ENCODE results near the gene LRP1.

Gene LRP1

DNA sequence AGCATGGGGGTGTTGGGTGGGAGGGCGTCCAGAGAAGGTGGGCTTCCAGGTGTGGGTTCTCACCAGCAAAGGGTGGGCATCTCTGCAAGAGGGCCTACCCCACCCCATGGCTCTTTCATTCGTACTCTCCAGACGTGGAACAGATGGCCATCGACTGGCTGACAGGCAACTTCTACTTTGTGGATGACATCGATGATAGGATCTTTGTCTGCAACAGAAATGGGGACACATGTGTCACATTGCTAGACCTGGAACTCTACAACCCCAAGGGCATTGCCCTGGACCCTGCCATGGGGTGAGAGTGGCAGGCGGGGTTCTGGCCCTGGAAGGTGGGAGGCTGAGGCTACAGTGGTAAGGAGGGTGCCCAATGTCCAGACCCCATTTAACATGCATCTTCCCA is 25.8 kb downstream of the LRP1 start:
- DNase-seq: no peak

GRCh38 chr12:57154804-57155434 is 26.6 kb downstream of the LRP1 start:
- Histone ChIP-seq H3K36me3 (ENCODE audit: control insufficient read depth in 4 of 4, insufficient read depth in 4 of 4, low read length in 3 of 4) (no peaks in the 10 kb centered on the region), H3K27ac (ENCODE audit: insufficient read depth in 1 of 2, low read depth in 1 of 2, low read length in 2 of 2, poor library complexity in 1 of 2, severe bottlenecking in 2 of 2) (no peak overlapping the region), H3K4me3 (ENCODE audit: control insufficient read depth in 1 of 7, extremely low read depth in 1 of 7, insufficient read depth in 4 of 7, low read depth in 2 of 7, low read length in 6 of 7) (no peak overlapping the region), H3K9me3 (ENCODE audit: control extremely low read depth in 1 of 5, control insufficient read depth in 4 of 5, insufficient read depth in 2 of 5, low read depth in 1 of 5, low read length in 4 of 5) (no peaks in the 10 kb centered on the region), H3K27me3 (replicated peaks in 2 of 5; ENCODE audit: control insufficient read depth in 4 of 5, insufficient read depth in 5 of 5, low read length in 4 of 5) (no peaks in the 10 kb centered on the region), H3K4me1 (ENCODE audit: control extremely low read depth in 1 of 4, control insufficient read depth in 4 of 4, insufficient read depth in 4 of 4, low read length in 3 of 4) (peaks cover 2 to 52% (median 19%) of the 10 kb centered on the region in 4 experiments)
- 92% methylated on average over 4 of the region's 5 CpGs for WGBS (ENCODE audit: insufficient coverage)
- ChIA-PET POLR2A (no interaction called here), CTCF (interaction anchor here (1.0 to 1.1 kb wide), 2 partner anchors 18 to 27 kb away, joined by 4 to 5 read pairs; partner anchors contain the start of gene LRP1)
- no peak for DNase-seq

More for the DNA sequence above, 25.8 kb downstream of the LRP1 start:
- Histone ChIP-seq H3K4me3 (ENCODE audit: control insufficient read depth in 1 of 7, extremely low read depth in 1 of 7, insufficient read depth in 4 of 7, low read depth in 2 of 7, low read length in 6 of 7) (no peak overlapping the region), H3K36me3 (ENCODE audit: control insufficient read depth in 4 of 4, insufficient read depth in 4 of 4, low read length in 3 of 4) (no peaks in the 10 kb centered on the region), H3K9me3 (ENCODE audit: control extremely low read depth in 1 of 5, control insufficient read depth in 4 of 5, insufficient read depth in 2 of 5, low read depth in 1 of 5, low read length in 4 of 5) (no peaks in the 10 kb centered on the region), H3K27me3 (replicated peaks in 2 of 5; ENCODE audit: control insufficient read depth in 4 of 5, insufficient read depth in 5 of 5, low read length in 4 of 5) (no peaks in the 10 kb centered on the region), H3K27ac (ENCODE audit: insufficient read depth in 1 of 2, low read depth in 1 of 2, low read length in 2 of 2, poor library complexity in 1 of 2, severe bottlenecking in 2 of 2) (no peak overlapping the region), H3K4me1 (ENCODE audit: control extremely low read depth in 1 of 4, control insufficient read depth in 4 of 4, insufficient read depth in 4 of 4, low read length in 3 of 4) (peaks cover 2 to 55% (median 20%) of the 10 kb centered on the region in 4 experiments)
- 94% methylated on average over 5 of the region's 6 CpGs for WGBS (ENCODE audit: insufficient coverage)
- CTCF ChIA-PET: interaction anchor here (0.7 to 1.2 kb wide), 4 partner anchors 21 to 32 kb away, joined by 3 to 4 read pairs (median 4); partner anchors contain the start of gene LRP1
- POLR2A ChIA-PET: interaction anchor here (0.6 kb wide), 1 partner anchor 18 kb away, joined by 3 read pairs; no protein-coding TSS in a partner anchor

DNA sequence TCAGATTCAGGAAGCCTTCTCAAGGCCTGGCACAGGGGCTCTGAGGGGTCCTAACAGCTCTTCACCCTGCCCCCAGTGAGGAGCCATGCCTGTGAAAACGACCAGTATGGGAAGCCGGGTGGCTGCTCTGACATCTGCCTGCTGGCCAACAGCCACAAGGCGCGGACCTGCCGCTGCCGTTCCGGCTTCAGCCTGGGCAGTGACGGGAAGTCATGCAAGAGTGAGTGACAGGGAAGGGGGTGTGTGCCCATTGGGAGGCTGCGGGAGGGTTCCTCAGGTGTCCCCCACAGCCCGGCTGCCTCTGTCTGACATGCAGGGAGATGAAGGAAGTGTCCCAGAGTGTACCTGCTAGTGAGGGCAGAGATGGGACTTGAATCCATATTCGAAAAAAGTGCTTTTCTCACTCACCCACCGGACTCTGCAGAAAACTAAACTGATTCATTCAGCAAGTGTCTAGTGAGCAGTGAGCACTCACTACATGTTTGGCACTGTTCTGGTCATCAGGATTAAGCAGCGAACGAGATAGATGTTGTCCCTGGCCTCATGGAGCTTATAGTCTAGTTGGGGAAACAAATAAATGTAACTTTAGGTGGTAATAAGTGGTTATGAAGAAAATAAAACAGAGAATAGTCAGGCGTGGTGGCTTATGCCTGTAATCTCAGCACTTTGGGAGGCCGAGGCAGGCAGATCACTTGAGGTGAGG is 28.6 kb downstream of the LRP1 start:
- Histone ChIP-seq H3K9me3 (ENCODE audit: control extremely low read depth in 1 of 5, control insufficient read depth in 4 of 5, insufficient read depth in 2 of 5, low read depth in 1 of 5, low read length in 4 of 5) (no peaks in the 10 kb centered on the region), H3K4me1 (ENCODE audit: control extremely low read depth in 1 of 4, control insufficient read depth in 4 of 4, insufficient read depth in 4 of 4, low read length in 3 of 4) (peaks cover 2 to 52% (median 19%) of the 10 kb centered on the region in 4 experiments), H3K36me3 (ENCODE audit: control insufficient read depth in 4 of 4, insufficient read depth in 4 of 4, low read length in 3 of 4) (no peaks in the 10 kb centered on the region), H3K27me3 (replicated peaks in 2 of 5; ENCODE audit: control insufficient read depth in 4 of 5, insufficient read depth in 5 of 5, low read length in 4 of 5) (no peaks in the 10 kb centered on the region), H3K27ac (ENCODE audit: insufficient read depth in 1 of 2, low read depth in 1 of 2, low read length in 2 of 2, poor library complexity in 1 of 2, severe bottlenecking in 2 of 2) (no peak overlapping the region), H3K4me3 (ENCODE audit: control insufficient read depth in 1 of 7, extremely low read depth in 1 of 7, insufficient read depth in 4 of 7, low read depth in 2 of 7, low read length in 6 of 7) (peak overlapping the region in 4 of 7 experiments; percentile 18 to 45 (median 24))
- ChIA-PET CTCF (interaction anchor here (1.2 to 4.7 kb wide), 9 partner anchors 12 to 87 kb away, joined by 4 to 30 read pairs (median 7); no protein-coding TSS in a partner anchor), POLR2A (no interaction called here)
- WGBS (ENCODE audit: insufficient coverage): 51% methylated on average over 16 of the region's 16 CpGs
- DNase-seq: peak in 2 of 3 donors; percentile 20 to 36

GRCh38 chr12:57157588-57158173 is 29.4 kb downstream of the LRP1 start:
- 75% methylated on average over 4 of the region's 5 CpGs for WGBS (ENCODE audit: insufficient coverage)

GRCh38 chr12:57158186-57158585 is 29.9 kb downstream of the LRP1 start:
- no peak overlapping the region for H3K4me3 ChIP-seq (ENCODE audit: control insufficient read depth in 1 of 7, extremely low read depth in 1 of 7, insufficient read depth in 4 of 7, low read depth in 2 of 7, low read length in 6 of 7)
- no peak for DNase-seq
- H3K36me3 ChIP-seq (ENCODE audit: control insufficient read depth in 4 of 4, insufficient read depth in 4 of 4, low read length in 3 of 4): no peaks in the 10 kb centered on the region
- ChIA-PET POLR2A (no interaction called here), CTCF (interaction anchor here (1.0 to 4.7 kb wide), 12 partner anchors 11 to 89 kb away, joined by 3 to 30 read pairs (median 5); partner anchors contain the start of gene LRP1)
- no peaks in the 10 kb centered on the region for H3K27me3 ChIP-seq (replicated peaks in 2 of 5; ENCODE audit: control insufficient read depth in 4 of 5, insufficient read depth in 5 of 5, low read length in 4 of 5)
- peaks cover 2 to 61% (median 21%) of the 10 kb centered on the region in 4 experiments for H3K4me1 ChIP-seq (ENCODE audit: control extremely low read depth in 1 of 4, control insufficient read depth in 4 of 4, insufficient read depth in 4 of 4, low read length in 3 of 4)
- H3K9me3 ChIP-seq (ENCODE audit: control extremely low read depth in 1 of 5, control insufficient read depth in 4 of 5, insufficient read depth in 2 of 5, low read depth in 1 of 5, low read length in 4 of 5): no peaks in the 10 kb centered on the region
- H3K27ac ChIP-seq (ENCODE audit: insufficient read depth in 1 of 2, low read depth in 1 of 2, low read length in 2 of 2, poor library complexity in 1 of 2, severe bottlenecking in 2 of 2): no peak overlapping the region
- WGBS (ENCODE audit: insufficient coverage): 97% methylated on average over 11 of the region's 16 CpGs

More at GRCh38 chr12:57157588-57158173, 29.4 kb downstream of the LRP1 start:
- no peaks in the 10 kb centered on the region for H3K27me3 ChIP-seq (replicated peaks in 2 of 5; ENCODE audit: control insufficient read depth in 4 of 5, insufficient read depth in 5 of 5, low read length in 4 of 5)
- no peaks in the 10 kb centered on the region for H3K9me3 ChIP-seq (ENCODE audit: control extremely low read depth in 1 of 5, control insufficient read depth in 4 of 5, insufficient read depth in 2 of 5, low read depth in 1 of 5, low read length in 4 of 5)
- no peak overlapping the region for H3K4me3 ChIP-seq (ENCODE audit: control insufficient read depth in 1 of 7, extremely low read depth in 1 of 7, insufficient read depth in 4 of 7, low read depth in 2 of 7, low read length in 6 of 7)
- no peaks in the 10 kb centered on the region for H3K36me3 ChIP-seq (ENCODE audit: control insufficient read depth in 4 of 4, insufficient read depth in 4 of 4, low read length in 3 of 4)
- DNase-seq: peak; percentile 49 to 90 (median 90)
- CTCF ChIA-PET: interaction anchor here (1.0 to 4.7 kb wide), 12 partner anchors 11 to 88 kb away, joined by 3 to 30 read pairs (median 5); partner anchors contain the start of gene LRP1
- peaks cover 2 to 58% (median 19%) of the 10 kb centered on the region in 4 experiments for H3K4me1 ChIP-seq (ENCODE audit: control extremely low read depth in 1 of 4, control insufficient read depth in 4 of 4, insufficient read depth in 4 of 4, low read length in 3 of 4)
- no peak overlapping the region for H3K27ac ChIP-seq (ENCODE audit: insufficient read depth in 1 of 2, low read depth in 1 of 2, low read length in 2 of 2, poor library complexity in 1 of 2, severe bottlenecking in 2 of 2)
- POLR2A ChIA-PET: no interaction called here

DNA sequence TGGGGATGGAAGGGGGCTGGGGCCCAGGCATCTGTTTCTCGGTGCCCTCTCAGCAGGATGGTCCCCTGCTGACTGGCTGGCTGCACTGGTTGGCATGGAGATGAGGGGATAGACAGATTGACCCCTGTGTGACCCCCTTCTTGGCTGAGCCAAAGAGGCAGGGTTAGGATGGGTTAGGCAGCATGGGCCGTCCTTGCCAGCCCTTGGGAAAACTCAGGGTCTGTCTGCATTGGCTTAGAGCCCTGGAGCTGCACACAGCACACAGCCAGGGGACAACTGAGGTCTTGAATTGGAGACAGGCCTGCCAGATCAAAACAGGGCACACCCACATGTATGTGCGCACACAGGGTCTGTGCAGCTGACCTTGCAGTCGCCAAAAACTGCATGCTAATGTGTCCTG is 30.4 kb downstream of the LRP1 start:
- CTCF ChIA-PET: interaction anchor here (1.0 to 4.7 kb wide), 10 partner anchors 12 to 462 kb away, joined by 3 to 30 read pairs (median 8); partner anchors contain the start of gene LRP1

More for the DNA sequence above, 30.4 kb downstream of the LRP1 start:
- no peaks in the 10 kb centered on the region for H3K27me3 ChIP-seq (replicated peaks in 2 of 5; ENCODE audit: control insufficient read depth in 4 of 5, insufficient read depth in 5 of 5, low read length in 4 of 5)
- H3K36me3 ChIP-seq (ENCODE audit: control insufficient read depth in 4 of 4, insufficient read depth in 4 of 4, low read length in 3 of 4): no peaks in the 10 kb centered on the region
- H3K27ac ChIP-seq (ENCODE audit: insufficient read depth in 1 of 2, low read depth in 1 of 2, low read length in 2 of 2, poor library complexity in 1 of 2, severe bottlenecking in 2 of 2): no peak overlapping the region
- no peaks in the 10 kb centered on the region for H3K9me3 ChIP-seq (ENCODE audit: control extremely low read depth in 1 of 5, control insufficient read depth in 4 of 5, insufficient read depth in 2 of 5, low read depth in 1 of 5, low read length in 4 of 5)
- no peak for DNase-seq
- WGBS (ENCODE audit: insufficient coverage): 100% methylated on average over 2 of the region's 4 CpGs
- H3K4me3 ChIP-seq (ENCODE audit: control insufficient read depth in 1 of 7, extremely low read depth in 1 of 7, insufficient read depth in 4 of 7, low read depth in 2 of 7, low read length in 6 of 7): no peak overlapping the region
- POLR2A ChIA-PET: no interaction called here
- H3K4me1 ChIP-seq (ENCODE audit: control extremely low read depth in 1 of 4, control insufficient read depth in 4 of 4, insufficient read depth in 4 of 4, low read length in 3 of 4): peaks cover 2 to 59% (median 21%) of the 10 kb centered on the region in 4 experiments
